K562 (cell line): ENCODE results near the gene SLC25A21. TPM values are rescaled to one million over a fixed set of nuclear protein-coding genes. Genes with fewer than 3 reads are reported as not detected.
A peak's percentile ranks its signal among the peaks of the same experiment; 100 is the strongest.

Experiments
- BMI1 ChIP-seq: fragments of 150-350 bp; IDR thresholded peaks from 2 replicates; pipeline ENCODE4 v1.6.1; 2014; ENCODE audit warnings: low read length
- CEBPB ChIP-seq: fragments of 450-650 bp; IDR thresholded peaks from 2 replicates; pipeline ENCODE4 v1.6.1; 2016; ENCODE audit warnings: missing genetic modification characterization, missing compliant biosample characterization
- COPS2 ChIP-seq: fragments of 450-650 bp; conservative IDR thresholded peaks from 2 replicates; pipeline ENCODE4 v1.6.1; 2016; ENCODE audit warnings: mild to moderate bottlenecking, moderate library complexity
- DDX20 ChIP-seq: fragments of 450-650 bp; IDR thresholded peaks from 2 replicates; pipeline ENCODE4 v1.6.1; 2016; ENCODE audit warnings: missing genetic modification characterization, low read depth, mild to moderate bottlenecking, missing compliant biosample characterization, moderate library complexity
- KAT7 ChIP-seq: sonication (generic); formaldehyde crosslinking; IDR thresholded peaks from 2 replicates; pipeline ENCODE4 v1.8.0; 2022; ENCODE audit warnings: missing genetic modification reagents, mild to moderate bottlenecking, borderline replicate concordance
- KDM1A ChIP-seq, 2 experiments: fragments of 450-650 bp; IDR thresholded peaks; 2 replicates each; pipeline ENCODE4 v1.6.1; 2016; ENCODE audit warnings: mild to moderate bottlenecking in 2 of 2
- KLF10 ChIP-seq: fragments of 250-450 bp; sonication (Bioruptor Pico); IDR thresholded peaks from 2 replicates; pipeline ENCODE4 v1.6.1; 2021; ENCODE audit warnings: matching md5 sums
- KLF13 ChIP-seq: fragments of 450-650 bp; IDR thresholded peaks from 2 replicates; pipeline ENCODE4 v1.6.1; 2016; ENCODE audit warnings: missing genetic modification characterization, low read depth, mild to moderate bottlenecking, missing compliant biosample characterization, moderate library complexity, borderline replicate concordance
- KLF16 ChIP-seq: IDR thresholded peaks from 2 replicates; pipeline ENCODE4 v1.6.1; 2016; ENCODE audit warnings: antibody characterized with exemption
- MBD1 ChIP-seq: fragments of 250-450 bp; sonication (Bioruptor Pico); IDR thresholded peaks from 2 replicates; pipeline ENCODE4 v1.8.0; 2022; ENCODE audit warnings: inconsistent platforms
- MCM3 ChIP-seq: fragments of 450-650 bp; IDR thresholded peaks from 2 replicates; pipeline ENCODE4 v1.6.1; 2016
- MNT ChIP-seq, 2 experiments: fragments of 450-650 bp; conservative IDR thresholded peaks; 2 replicates each; pipeline ENCODE4 v1.6.1; 2017; ENCODE audit warnings: mild to moderate bottlenecking in 2 of 2, moderate library complexity in 2 of 2
- MTA2 ChIP-seq: fragments of 450-650 bp; IDR thresholded peaks from 2 replicates; pipeline ENCODE4 v1.6.1; 2016; ENCODE audit warnings: low read depth
- MTF1 ChIP-seq: fragments of 250-450 bp; sonication (Bioruptor Pico); IDR thresholded peaks from 2 replicates; pipeline ENCODE4 v1.9.0; 2021; ENCODE audit warnings: moderate library complexity, mild to moderate bottlenecking, inconsistent platforms, borderline replicate concordance
- NCOA4 ChIP-seq: fragments of 450-650 bp; IDR thresholded peaks from 2 replicates; pipeline ENCODE4 v1.6.1; 2018; ENCODE audit warnings: mild to moderate bottlenecking; ENCODE audit not compliant: partially characterized antibody
- NELFE ChIP-seq: IDR thresholded peaks from 2 replicates; pipeline ENCODE4 v1.6.1; 2011; ENCODE audit warnings: mild to moderate bottlenecking; ENCODE audit not compliant: insufficient read depth, insufficient read length
- POLR2AphosphoS2 ChIP-seq: IDR thresholded peaks from 2 replicates; pipeline ENCODE4 v1.6.1; 2012; ENCODE audit warnings: low read length, improper control_type of control experiment
- POLR3G ChIP-seq: IDR thresholded peaks from 2 replicates; pipeline ENCODE4 v1.6.1; 2011; ENCODE audit not compliant: insufficient read length, insufficient replicate concordance; ENCODE audit errors: extremely low read depth
- RBFOX2 ChIP-seq: fragments of 200-400 bp; formaldehyde crosslinking; IDR thresholded peaks from 2 replicates; pipeline ENCODE4 v1.6.1; 2017; ENCODE audit warnings: low read depth, mild to moderate bottlenecking, low read length, moderate library complexity
- RBM34 ChIP-seq: fragments of 200-400 bp; formaldehyde crosslinking; IDR thresholded peaks from 2 replicates; pipeline ENCODE4 v1.6.1; 2018; ENCODE audit warnings: low read length, borderline replicate concordance; ENCODE audit not compliant: insufficient read depth
- SIN3B ChIP-seq: fragments of 450-650 bp; IDR thresholded peaks from 2 replicates; pipeline ENCODE4 v1.6.1; 2017; ENCODE audit warnings: low read depth, mild to moderate bottlenecking, moderate library complexity
- SOX6 ChIP-seq: fragments of 450-650 bp; IDR thresholded peaks from 2 replicates; pipeline ENCODE4 v1.6.1; 2014; ENCODE audit warnings: mild to moderate bottlenecking
- SUPT5H ChIP-seq: fragments of 450-650 bp; IDR thresholded peaks from 2 replicates; pipeline ENCODE4 v1.6.1; 2016
- THRB ChIP-seq: fragments of 450-650 bp; formaldehyde crosslinking; conservative IDR thresholded peaks from 2 replicates; pipeline ENCODE4 v1.4.0; 2022; ENCODE audit warnings: mild to moderate bottlenecking, missing genetic modification characterization
- ZBTB8A ChIP-seq: fragments of 450-650 bp; IDR thresholded peaks from 2 replicates; pipeline ENCODE4 v1.6.1; 2018; ENCODE audit warnings: mild to moderate bottlenecking, moderate library complexity; ENCODE audit not compliant: partially characterized antibody
- ZNF316 ChIP-seq: fragments of 450-650 bp; IDR thresholded peaks from 2 replicates; pipeline ENCODE4 v1.6.1; 2016
- ZNF707 ChIP-seq: fragments of 250-450 bp; sonication (Bioruptor Pico); conservative IDR thresholded peaks from 2 replicates; pipeline ENCODE4 v1.8.0; 2022; ENCODE audit warnings: inconsistent platforms, mild to moderate bottlenecking, moderate library complexity
- ZNF764 ChIP-seq: fragments of 250-450 bp; sonication (Bioruptor Pico); IDR thresholded peaks from 2 replicates; pipeline ENCODE4 v1.4.0; 2020; ENCODE audit warnings: low read depth, mild to moderate bottlenecking, moderate library complexity
- polyA plus RNA-seq, 8 experiments: library from polyadenylated mRNA; depleted of rRNA in 4 of 8; stranded (reverse) in 5 of 8; unstranded in 3 of 8; fragments of >200 nt; fragmentation: Nextera tagmentation in 2 of 8; fragmentation: Illumina TruSeq in 1 of 8; extraction: Ambion mirVana in 2 of 8; extraction: Trizol in 1 of 8; gene quantifications; 2 replicates each; pipeline versions ENCODE4 v1.2.1 to v1.2.3, GENCODE V29; 2011 to 2014; ENCODE audit warnings: inconsistent platforms in 1 of 8, missing spikeins in 1 of 8
- total RNA-seq, 7 experiments: library from RNA; depleted of rRNA in 6 of 7; stranded (reverse); fragments of >200 nt in 6 of 7; fragmentation: Illumina TruSeq in 2 of 7; extraction: Trizol in 2 of 7; gene quantifications; 2 replicates each; pipeline versions ENCODE4 v1.2.1 to v1.2.3, GENCODE V29; 2011 to 2021; ENCODE audit warnings: low replicate concordance in 1 of 7

The SLC25A21 gene
- total and polyA plus RNA-seq, 9 of the 15 experiments (the other 6 are each of a cell fraction or from before 2014, with no cell fraction given) = 15.2 to 46.7 (median 28.7) TPM

- no peak for TF ChIP-seq ZNF764 (CRISPR knock-in tag)
- no peak for TF ChIP-seq NELFE
- TF ChIP-seq DDX20 = no peak
- TF ChIP-seq MBD1 (CRISPR knock-in tag) = peak; percentile 74; the same call in 1 of the 2 replicates
- no peak for TF ChIP-seq CEBPB (tag)
- no peak for TF ChIP-seq COPS2
- no peak for TF ChIP-seq ZNF707 (CRISPR knock-in tag)
- TF ChIP-seq KLF10 (CRISPR knock-in tag) = no peak
- TF ChIP-seq SIN3B = no peak
- no peak for TF ChIP-seq NCOA4
- peak; percentile 83 for TF ChIP-seq ZNF316
- no peak for TF ChIP-seq KDM1A (IDR thresholded peaks at IDR 0.05)
- no peak for TF ChIP-seq MTF1 (CRISPR knock-in tag)
- TF ChIP-seq POLR2AphosphoS2 = no peak
- TF ChIP-seq MCM3 = no peak
- no peak for TF ChIP-seq ZBTB8A
- peak; percentile 45 to 65; a peak in 2 of 4 replicates for TF ChIP-seq MNT (conservative IDR thresholded peaks at IDR 0.05)
- TF ChIP-seq KLF13 (tag) = no peak
- peak; percentile 72 for TF ChIP-seq RBFOX2
- no peak for TF ChIP-seq POLR3G
- TF ChIP-seq MTA2 = no peak
- TF ChIP-seq THRB (CRISPR knock-in tag) = no peak
- TF ChIP-seq KLF16 = no peak
- no peak for TF ChIP-seq BMI1
- TF ChIP-seq SUPT5H = peak; percentile 43; the same call in 1 of the 2 replicates
- TF ChIP-seq RBM34 = no peak
- TF ChIP-seq SOX6 = no peak
- no peak for TF ChIP-seq KAT7 (CRISPR knock-in tag)
These were observed 510.7 kb downstream of the SLC25A21 start, which contains the start of gene PAX9 (continued) for GRCh38 chr14:36661506-36662257.
